ENCODE measurements around the gene SCMH1. TPM values are rescaled to one million over a fixed set of nuclear protein-coding genes. Genes with fewer than 3 reads are reported as not detected.

Gene SCMH1
- total RNA-seq, 6 experiments from 2014 or later, result 16.9 to 24.4 (median 21.7) TPM

- Mint-ChIP-seq H3K27ac (no peak overlapping the region), H3K36me3 (ENCODE audit: low read depth) (peaks cover 12% of the 10 kb centered on the region), H3K9me3 (no peaks in the 10 kb centered on the region), H3K4me1 (ENCODE audit: low read depth) (peaks cover 6% of the 10 kb centered on the region; the same call in 1 of the 2 replicates), H3K4me3 (no peak overlapping the region), H3K27me3 (ENCODE audit: insufficient read depth) (peaks cover 2% of the 10 kb centered on the region; the same call in 1 of the 2 replicates)
- no peak for DNase-seq
- TF ChIP-seq CTCF (IDR thresholded peaks at IDR 0.05), result peak; percentile 50; the same call in 1 of the 2 replicates
These were observed 204.0 kb downstream of the SCMH1 start for GRCh38 chr1:41038110-41038509.

DNA sequence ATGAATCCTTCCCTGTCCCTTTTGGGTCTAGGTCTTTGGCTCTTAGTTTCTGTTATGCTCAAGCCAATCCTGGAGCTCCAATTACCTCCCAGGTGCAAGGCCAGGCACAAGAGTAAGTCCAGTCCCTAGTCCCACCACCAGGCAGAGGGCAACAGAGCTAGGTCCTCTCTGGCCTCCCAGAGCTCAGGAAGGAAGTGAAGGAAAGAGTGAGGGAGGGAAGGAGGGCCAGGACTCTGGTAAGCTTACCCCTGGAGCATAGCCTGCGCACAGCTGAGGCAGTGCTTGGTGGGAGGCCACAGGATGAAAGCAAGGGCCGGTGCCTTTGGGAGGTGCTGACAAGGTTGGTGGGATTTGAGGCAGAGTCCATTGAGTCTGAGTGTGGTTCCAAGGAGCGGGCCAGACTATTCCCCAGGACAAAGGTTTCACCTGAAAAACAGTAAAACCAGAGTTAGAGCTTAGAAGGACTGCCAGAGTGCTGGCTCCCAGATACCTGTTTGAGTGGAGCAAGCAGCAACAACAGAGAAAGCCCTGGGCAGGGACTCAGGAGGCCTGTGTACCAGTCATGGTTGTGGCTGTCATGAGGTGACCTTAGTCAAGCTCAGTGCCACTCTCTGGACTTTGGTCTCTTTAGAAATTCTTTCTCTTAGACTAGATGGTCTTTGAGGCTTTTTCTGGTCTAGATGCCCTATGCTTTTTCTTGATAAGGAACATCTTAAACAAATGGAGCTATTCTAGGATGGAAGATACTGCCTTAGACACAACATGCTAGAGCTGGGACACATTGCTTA is 204.8 kb downstream of the SCMH1 start:
- no peak for TF ChIP-seq CTCF (IDR thresholded peaks at IDR 0.05)
- Mint-ChIP-seq H3K4me1 (ENCODE audit: low read depth) (peaks cover 6% of the 10 kb centered on the region; the same call in 1 of the 2 replicates), H3K27ac (no peak overlapping the region), H3K4me3 (no peak overlapping the region), H3K27me3 (ENCODE audit: insufficient read depth) (peaks cover 2% of the 10 kb centered on the region; the same call in 1 of the 2 replicates), H3K36me3 (ENCODE audit: low read depth) (peaks cover 14% of the 10 kb centered on the region), H3K9me3 (no peaks in the 10 kb centered on the region)
- DNase-seq, result no peak

DNA sequence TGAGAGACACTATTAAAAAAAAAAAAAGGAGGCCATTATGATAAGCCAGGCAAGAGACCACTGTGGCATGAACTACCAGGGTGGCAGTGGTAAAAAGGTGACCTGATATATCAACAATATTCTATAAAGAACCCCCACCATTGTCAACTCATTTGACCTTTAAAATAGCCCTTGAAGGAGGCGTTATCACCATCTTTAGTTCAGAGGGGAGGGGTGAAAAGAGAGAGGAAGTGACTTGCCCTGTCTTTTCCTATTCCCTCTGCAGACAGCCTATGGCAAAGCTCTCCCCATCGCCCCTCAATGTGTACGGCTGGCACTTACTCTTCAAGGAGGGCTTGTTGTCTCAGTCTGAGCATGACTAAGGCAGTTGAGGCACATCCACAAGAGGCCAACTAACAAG is 208.8 kb downstream of the SCMH1 start:
- H3K9me3 Mint-ChIP-seq, result no peaks in the 10 kb centered on the region
- H3K27me3 Mint-ChIP-seq (ENCODE audit: insufficient read depth), result no peaks in the 10 kb centered on the region; the same call in none of the 2 replicates
- H3K4me1 Mint-ChIP-seq (ENCODE audit: low read depth), result no peaks in the 10 kb centered on the region
- peaks cover 32% of the 10 kb centered on the region for H3K36me3 Mint-ChIP-seq (ENCODE audit: low read depth)
- no peak for TF ChIP-seq CTCF (IDR thresholded peaks at IDR 0.05)
- DNase-seq, result no peak
- no peak overlapping the region for H3K27ac Mint-ChIP-seq
- no peak overlapping the region for H3K4me3 Mint-ChIP-seq

DNA sequence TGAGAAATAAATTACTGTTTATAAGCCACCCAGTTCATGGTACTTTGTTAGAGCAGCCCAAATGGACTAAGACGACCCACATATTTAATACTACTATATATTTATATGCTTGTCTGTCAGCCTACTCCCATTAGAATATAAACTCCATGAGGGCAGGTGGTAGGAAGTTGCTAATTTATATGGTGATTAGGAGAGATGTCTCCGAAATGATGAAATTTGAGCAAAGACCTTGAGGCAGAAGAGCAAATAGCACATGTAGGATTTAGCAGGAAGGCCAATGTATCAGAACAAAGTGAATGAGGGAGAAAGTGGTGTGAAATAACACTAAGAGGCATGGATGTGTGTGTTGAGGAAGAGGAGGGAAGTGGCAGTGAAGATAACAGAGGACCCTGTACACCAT is 210.0 kb downstream of the SCMH1 start:
- no peak for DNase-seq

DNA sequence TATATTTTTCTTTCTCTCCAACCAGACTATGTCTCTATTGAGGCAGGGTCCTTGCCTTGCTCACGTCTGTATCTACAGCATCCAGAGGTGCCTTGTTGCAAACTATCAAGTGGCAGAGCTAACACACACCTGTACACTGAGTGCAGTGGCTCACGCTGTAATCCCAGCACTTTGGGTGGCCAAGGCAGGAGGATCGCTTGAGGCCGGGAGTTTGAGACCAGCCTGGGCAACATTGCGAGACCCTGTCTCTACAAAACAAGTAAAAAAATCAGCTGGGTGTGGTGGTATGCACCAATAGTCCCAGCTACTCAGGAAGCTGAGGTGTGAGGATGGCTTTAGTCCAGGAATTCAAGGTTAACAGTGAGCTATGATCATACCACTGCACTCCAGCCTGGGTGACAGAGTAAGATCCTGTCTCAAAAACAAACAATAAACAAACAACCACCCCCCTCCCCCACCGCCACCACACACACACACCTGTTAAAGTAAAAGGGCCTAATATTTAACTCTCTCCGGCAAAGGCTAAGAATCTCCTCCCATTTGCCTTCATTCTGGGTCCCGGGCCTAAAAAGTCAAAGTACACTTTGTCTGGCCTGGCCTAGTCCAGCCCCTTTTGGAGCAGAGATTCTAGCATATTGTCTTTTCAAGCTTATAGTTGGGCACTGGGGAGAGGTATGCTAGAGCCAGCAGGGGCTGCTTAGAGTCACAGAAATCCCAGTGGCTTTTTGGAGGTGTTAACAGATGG is 211.1 kb downstream of the SCMH1 start:
- Mint-ChIP-seq H3K27ac (no peak overlapping the region), H3K36me3 (ENCODE audit: low read depth) (peaks cover 38% of the 10 kb centered on the region), H3K9me3 (no peaks in the 10 kb centered on the region), H3K4me3 (no peak overlapping the region), H3K27me3 (ENCODE audit: insufficient read depth) (peaks cover 2% of the 10 kb centered on the region), H3K4me1 (ENCODE audit: low read depth) (no peaks in the 10 kb centered on the region)
- TF ChIP-seq CTCF (IDR thresholded peaks at IDR 0.05), result no peak
- no peak for DNase-seq

More for the DNA sequence above, 210.0 kb downstream of the SCMH1 start:
- Mint-ChIP-seq H3K27me3 (ENCODE audit: insufficient read depth) (peaks cover 2% of the 10 kb centered on the region), H3K36me3 (ENCODE audit: low read depth) (peaks cover 38% of the 10 kb centered on the region), H3K9me3 (no peaks in the 10 kb centered on the region), H3K4me1 (ENCODE audit: low read depth) (no peaks in the 10 kb centered on the region), H3K27ac (no peak overlapping the region), H3K4me3 (no peak overlapping the region)
- TF ChIP-seq CTCF (IDR thresholded peaks at IDR 0.05), result no peak

Measured in HFFc6 (cell line).